HCT116 (cell line): Measurements from ENCODE around the gene MAP7.

Experiments used
- EGR1 ChIP-seq: IDR thresholded peaks from 2 replicates; pipeline ENCODE4 v1.6.1; 2012; ENCODE audit warnings: low read depth
- EZH2phosphoT487 ChIP-seq: fragments of 200-600 bp; IDR thresholded peaks from 2 replicates; pipeline ENCODE4 v1.6.1; 2018; ENCODE audit warnings: antibody characterized with exemption, borderline replicate concordance
- POLR2A ChIP-seq: IDR thresholded peaks from 2 replicates; pipeline ENCODE4 v1.7.0; 2011; ENCODE audit warnings: borderline replicate concordance; ENCODE audit not compliant: insufficient read depth, insufficient read length; ENCODE audit errors: extremely low read depth
- POLR2AphosphoS5 ChIP-seq: IDR thresholded peaks from 2 replicates; pipeline ENCODE4 v1.6.1; 2011; ENCODE audit warnings: mild to moderate bottlenecking, low read depth, low read length, moderate library complexity
- SIN3A ChIP-seq: IDR thresholded peaks from 2 replicates; pipeline ENCODE4 v1.6.1; 2012; ENCODE audit warnings: low read depth
- SP1 ChIP-seq: IDR thresholded peaks from 2 replicates; pipeline ENCODE4 v1.6.1; 2012; ENCODE audit warnings: low read depth
- TCF7L2 ChIP-seq: IDR thresholded peaks from 2 replicates; pipeline ENCODE4 v1.7.0; 2011; ENCODE audit warnings: borderline replicate concordance, inconsistent platforms; ENCODE audit not compliant: insufficient read depth, insufficient read length; ENCODE audit errors: extremely low read depth
- TF ChIP-seq, protein P1 (sequence below): IDR thresholded peaks from 2 replicates; pipeline ENCODE4 v1.6.1; 2012; ENCODE audit warnings: low read depth
- TF ChIP-seq, protein P2 (sequence below), 3 experiments: fragments of 200-600 bp in 1 of 3; sonication (generic) in 1 of 3; IDR thresholded peaks in 2 of 3; conservative IDR thresholded peaks in 1 of 3; 2 replicates each; pipeline ENCODE4 v1.5.1; 2012 to 2017; ENCODE audit warnings: low read depth in 2 of 3, low read length in 2 of 3, antibody characterized with exemption in 1 of 3, borderline replicate concordance in 1 of 3, control low read depth in 1 of 3, mild to moderate bottlenecking in 1 of 3, mixed read lengths in 1 of 3, mixed run types in 1 of 3, moderate library complexity in 1 of 3; ENCODE audit not compliant: insufficient read depth in 1 of 3
- TF ChIP-seq, protein P3 (sequence below): IDR thresholded peaks from 2 replicates; pipeline ENCODE4 v1.6.1; 2011; ENCODE audit warnings: mild to moderate bottlenecking, low read length, moderate library complexity; ENCODE audit not compliant: insufficient replicate concordance; ENCODE audit errors: extremely low read depth

DNA sequence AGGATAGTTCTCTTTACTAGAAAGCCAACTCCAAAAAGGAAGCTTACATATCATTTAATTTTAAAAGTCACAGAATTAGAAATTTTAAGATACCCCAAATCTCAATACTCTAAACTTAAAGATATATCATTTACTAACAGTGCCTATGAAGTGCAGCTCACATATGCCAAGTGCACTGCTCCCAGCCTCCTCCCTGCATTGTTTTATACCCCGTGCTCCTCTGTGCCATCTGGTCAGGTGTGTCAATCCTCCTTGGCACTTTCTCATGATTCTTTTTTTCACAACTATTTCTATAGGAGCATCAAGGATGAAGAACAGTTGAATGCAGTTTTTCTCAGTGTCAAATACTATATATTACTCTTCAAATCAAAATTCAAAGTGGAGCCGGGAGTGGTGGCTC lies 8.8 kb downstream of the MAP7 start:
- TF ChIP-seq POLR2A: no peak
- no peak for TF ChIP-seq SIN3A
- TF ChIP-seq, protein P1, sequence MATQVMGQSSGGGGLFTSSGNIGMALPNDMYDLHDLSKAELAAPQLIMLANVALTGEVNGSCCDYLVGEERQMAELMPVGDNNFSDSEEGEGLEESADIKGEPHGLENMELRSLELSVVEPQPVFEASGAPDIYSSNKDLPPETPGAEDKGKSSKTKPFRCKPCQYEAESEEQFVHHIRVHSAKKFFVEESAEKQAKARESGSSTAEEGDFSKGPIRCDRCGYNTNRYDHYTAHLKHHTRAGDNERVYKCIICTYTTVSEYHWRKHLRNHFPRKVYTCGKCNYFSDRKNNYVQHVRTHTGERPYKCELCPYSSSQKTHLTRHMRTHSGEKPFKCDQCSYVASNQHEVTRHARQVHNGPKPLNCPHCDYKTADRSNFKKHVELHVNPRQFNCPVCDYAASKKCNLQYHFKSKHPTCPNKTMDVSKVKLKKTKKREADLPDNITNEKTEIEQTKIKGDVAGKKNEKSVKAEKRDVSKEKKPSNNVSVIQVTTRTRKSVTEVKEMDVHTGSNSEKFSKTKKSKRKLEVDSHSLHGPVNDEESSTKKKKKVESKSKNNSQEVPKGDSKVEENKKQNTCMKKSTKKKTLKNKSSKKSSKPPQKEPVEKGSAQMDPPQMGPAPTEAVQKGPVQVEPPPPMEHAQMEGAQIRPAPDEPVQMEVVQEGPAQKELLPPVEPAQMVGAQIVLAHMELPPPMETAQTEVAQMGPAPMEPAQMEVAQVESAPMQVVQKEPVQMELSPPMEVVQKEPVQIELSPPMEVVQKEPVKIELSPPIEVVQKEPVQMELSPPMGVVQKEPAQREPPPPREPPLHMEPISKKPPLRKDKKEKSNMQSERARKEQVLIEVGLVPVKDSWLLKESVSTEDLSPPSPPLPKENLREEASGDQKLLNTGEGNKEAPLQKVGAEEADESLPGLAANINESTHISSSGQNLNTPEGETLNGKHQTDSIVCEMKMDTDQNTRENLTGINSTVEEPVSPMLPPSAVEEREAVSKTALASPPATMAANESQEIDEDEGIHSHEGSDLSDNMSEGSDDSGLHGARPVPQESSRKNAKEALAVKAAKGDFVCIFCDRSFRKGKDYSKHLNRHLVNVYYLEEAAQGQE: no peak
- TF ChIP-seq, protein P2, sequence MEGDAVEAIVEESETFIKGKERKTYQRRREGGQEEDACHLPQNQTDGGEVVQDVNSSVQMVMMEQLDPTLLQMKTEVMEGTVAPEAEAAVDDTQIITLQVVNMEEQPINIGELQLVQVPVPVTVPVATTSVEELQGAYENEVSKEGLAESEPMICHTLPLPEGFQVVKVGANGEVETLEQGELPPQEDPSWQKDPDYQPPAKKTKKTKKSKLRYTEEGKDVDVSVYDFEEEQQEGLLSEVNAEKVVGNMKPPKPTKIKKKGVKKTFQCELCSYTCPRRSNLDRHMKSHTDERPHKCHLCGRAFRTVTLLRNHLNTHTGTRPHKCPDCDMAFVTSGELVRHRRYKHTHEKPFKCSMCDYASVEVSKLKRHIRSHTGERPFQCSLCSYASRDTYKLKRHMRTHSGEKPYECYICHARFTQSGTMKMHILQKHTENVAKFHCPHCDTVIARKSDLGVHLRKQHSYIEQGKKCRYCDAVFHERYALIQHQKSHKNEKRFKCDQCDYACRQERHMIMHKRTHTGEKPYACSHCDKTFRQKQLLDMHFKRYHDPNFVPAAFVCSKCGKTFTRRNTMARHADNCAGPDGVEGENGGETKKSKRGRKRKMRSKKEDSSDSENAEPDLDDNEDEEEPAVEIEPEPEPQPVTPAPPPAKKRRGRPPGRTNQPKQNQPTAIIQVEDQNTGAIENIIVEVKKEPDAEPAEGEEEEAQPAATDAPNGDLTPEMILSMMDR (IDR thresholded peaks at IDR 0.05 in 2 of 3, conservative IDR thresholded peaks at IDR 0.05 in 1 of 3; ENCODE audit: borderline replicate concordance in 1 of 3, insufficient read depth in 1 of 3, low read depth in 2 of 3, low read length in 2 of 3): no peak
- TF ChIP-seq, protein P3, sequence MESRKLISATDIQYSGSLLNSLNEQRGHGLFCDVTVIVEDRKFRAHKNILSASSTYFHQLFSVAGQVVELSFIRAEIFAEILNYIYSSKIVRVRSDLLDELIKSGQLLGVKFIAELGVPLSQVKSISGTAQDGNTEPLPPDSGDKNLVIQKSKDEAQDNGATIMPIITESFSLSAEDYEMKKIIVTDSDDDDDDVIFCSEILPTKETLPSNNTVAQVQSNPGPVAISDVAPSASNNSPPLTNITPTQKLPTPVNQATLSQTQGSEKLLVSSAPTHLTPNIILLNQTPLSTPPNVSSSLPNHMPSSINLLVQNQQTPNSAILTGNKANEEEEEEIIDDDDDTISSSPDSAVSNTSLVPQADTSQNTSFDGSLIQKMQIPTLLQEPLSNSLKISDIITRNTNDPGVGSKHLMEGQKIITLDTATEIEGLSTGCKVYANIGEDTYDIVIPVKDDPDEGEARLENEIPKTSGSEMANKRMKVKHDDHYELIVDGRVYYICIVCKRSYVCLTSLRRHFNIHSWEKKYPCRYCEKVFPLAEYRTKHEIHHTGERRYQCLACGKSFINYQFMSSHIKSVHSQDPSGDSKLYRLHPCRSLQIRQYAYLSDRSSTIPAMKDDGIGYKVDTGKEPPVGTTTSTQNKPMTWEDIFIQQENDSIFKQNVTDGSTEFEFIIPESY: no peak
- no peak for TF ChIP-seq SP1
- no peak for TF ChIP-seq POLR2AphosphoS5
- TF ChIP-seq EGR1: no peak
- no peak for TF ChIP-seq TCF7L2
- no peak for TF ChIP-seq EZH2phosphoT487
